Stimulated activated CD8-positive, alpha-beta memory T cell treated with anti-CD3 and anti-CD28 coated beads, Interleukin-7, amount 100 ng/mL, for 1 hour (primary cell): ENCODE measurements around the gene NCR2.
"Not testable (repeated sequence)": the region's sequence is repeated elsewhere in the genome, so short reads cannot be mapped to it uniquely, and the experiment has no call there.

ENCODE experiments used
- DNase-seq, 2 donors: peaks; one replicate each; pipeline ENCODE4 v3.0.0-alpha.2; 2020; ENCODE audit warnings: low read depth in 2 of 2

The NCR2 gene

GRCh38 chr6:41335296-41335695 lies at the start of gene NCR2:
Gene NCR2, plus strand, starts transcription at chr6:41335608. Its CDS starts 269 bp downstream, at chr6:41335877.
- DNase-seq = no peak

DNA sequence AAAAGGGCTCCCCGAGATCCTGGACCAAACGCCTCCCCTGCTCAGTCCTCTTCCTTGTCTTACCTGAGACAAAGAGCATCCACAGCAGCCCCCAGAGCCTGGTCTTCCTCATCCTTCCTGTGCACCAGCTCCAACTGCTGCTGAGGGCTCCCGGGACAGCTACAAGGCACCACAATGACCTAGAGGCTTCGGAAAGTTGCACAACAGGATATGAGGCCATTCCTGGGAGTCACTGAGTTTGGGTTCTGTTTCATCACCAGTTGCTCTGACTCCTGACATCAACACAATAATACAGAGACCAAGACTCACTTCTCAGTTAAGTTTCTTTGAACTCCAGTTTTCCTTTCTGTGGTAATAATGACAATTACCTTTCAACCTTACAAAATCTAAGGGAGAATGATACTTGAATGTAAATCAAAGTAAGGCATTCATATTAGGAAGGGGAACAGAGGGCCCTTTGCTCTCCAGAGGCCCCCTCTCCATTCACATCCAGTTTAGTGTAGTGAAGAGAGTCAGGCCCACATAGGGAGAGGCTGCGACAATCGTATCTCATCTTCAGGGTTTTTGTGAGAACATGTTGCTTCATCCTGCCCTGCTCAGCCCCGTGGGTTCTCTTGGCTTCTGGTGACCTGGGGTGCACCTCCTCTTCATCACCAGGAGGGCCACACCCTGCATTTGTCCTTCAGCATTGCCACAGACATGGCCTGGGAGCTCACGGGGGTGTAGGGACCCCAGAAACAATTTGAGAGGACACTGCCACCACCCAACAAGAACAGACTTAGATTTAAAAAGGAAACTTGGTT lies 48.7 kb upstream of the NCR2 start, which contains the start of gene TREM1:
TSS of gene TREM1 (minus strand) at position 139 of the 803 bp plus-strand sequence. CDS start at position 112, 27 bp downstream.
- DNase-seq = no peak

DNA sequence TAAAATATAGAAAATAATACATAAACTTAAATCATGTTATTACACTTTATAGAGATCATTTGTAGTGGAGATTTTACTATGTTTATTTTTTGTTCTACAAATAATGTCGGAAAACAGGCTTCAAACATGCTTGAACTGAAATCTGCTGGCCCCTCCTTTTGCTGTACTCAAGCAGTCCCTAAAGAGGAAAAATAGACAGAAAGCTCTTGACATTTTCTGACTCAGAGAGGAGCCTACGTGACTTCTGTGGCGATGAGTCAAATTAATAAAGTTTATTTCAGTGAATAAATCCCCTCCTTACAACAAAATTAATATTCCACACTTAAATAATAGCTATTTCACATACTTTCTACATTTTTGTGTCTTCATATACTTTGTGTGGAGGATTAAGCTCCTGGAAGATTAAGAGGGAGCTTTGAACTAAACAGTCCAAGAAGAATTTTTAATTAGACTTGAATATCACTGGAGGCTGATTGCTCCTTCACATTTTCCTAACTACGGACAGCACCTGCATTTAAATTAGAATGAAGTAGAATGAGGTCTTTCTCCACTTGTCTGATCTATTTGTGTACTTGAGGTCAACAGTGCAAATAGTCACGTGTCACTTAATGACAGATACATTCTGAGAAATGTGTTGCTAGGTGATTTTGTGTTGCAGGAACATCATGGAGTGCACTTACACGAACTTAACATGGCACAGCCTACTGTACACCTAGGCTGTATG lies 47.2 kb upstream of the NCR2 start:
- DNase-seq = no peak

DNA sequence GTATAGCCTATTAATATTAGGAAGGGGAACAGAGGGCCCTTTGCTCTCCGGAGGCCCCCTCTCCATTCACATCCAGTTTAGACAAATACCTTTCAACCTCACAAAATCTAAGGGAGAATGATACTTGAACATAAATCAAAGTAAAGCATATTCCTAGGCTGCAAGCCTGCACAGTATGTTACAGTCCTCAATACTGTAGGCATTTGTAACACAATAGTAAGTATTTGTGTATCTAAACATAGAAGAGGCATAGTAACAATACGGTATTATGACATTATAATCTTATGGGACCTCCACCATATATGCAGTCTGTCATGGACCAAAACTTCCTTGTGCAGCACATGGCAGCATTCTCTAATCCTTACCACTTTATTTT lies 46.7 kb upstream of the NCR2 start:
- no peak for DNase-seq

DNA sequence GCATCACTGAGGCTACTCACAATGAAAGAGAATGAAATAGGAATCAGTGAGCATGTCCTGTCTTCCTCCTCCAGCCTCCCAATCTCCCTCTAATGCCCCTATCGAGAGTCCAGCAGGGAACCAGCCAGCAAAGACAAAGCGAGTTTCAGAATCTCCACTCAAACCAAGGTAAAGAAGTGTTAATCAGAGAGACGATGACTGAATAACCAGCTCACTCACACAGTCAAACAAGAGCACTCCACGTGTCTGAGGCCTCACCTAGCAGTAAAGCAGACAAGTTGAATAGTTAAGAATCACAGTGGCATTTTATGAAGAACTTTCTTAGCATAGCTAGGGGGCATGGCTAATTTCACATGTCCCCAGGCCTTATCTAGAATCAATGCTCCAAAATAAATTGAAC lies 45.6 kb upstream of the NCR2 start:
- DNase-seq = no peak

DNA sequence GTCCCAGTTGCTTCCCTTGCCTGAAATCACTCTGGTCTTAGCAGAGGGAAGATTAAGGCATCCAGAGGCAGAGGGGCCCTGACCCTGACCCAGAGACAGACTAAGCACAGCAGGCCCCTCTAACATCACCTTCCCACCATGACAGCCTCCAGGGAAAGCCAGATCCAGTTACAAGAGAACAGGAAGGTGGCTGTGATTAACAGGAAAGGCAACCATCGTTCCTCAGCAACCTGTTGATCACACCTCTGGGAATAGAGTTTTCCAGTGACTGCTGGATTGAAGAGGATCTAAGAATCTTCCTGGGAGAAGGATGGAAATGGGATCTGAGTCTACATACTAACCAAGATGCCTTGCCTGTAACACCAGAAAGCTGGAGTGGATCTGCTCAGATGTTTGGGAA lies 43.7 kb upstream of the NCR2 start:
- DNase-seq = no peak

DNA sequence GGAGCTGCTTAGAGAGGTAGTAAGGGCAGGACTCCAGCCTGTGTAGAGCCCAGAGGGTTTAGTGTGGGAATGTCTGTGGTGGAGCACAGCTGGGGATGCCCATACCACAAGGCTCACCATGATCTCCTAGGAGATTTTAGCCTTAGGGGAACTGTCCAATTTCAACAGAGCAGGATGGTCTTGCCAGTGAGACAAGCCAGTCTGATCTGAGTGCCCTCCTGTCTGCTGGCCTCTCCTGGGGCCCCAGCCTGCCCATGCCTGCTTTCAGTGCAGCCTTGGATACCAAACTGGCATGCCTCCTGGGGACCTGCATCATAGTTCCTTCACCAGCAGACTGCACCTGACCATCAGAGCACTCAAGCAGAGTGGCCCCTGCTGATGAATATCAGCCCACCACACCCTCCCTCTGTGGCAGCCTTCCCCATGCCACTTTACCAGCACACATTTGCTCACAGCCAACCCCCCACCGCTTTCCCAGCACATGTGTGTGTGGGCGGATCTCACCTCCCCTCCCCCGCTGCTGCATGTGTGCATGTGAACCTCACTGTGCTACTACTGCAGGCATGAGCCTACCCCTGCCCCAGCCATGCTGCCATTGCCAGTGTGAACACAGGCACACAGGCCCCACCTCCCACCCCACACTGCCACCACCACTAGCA lies 41.1 kb upstream of the NCR2 start:
- DNase-seq = no peak

DNA sequence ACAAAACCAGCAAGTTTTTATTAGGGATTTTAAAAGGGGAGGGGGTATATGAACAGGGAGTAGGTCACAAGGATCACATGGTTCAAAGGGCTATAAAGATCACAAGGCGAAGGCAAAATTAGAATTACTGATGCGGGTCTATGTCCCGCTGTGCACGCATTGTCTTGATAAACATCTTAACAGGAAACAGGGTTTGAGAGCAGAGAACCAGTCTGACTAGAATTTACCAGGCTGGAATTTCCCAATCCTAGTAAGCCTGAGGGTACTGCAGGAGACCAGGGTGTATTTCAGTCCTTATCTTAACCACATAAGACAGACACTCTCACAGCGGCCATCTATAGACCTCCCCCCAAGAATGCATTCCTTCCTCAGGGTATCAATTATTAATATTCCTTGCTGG lies 38.2 kb upstream of the NCR2 start:
- DNase-seq = not testable (repeated sequence)

GRCh38 chr6:41298785-41299502 lies 36.5 kb upstream of the NCR2 start:
- no peak for DNase-seq

DNA sequence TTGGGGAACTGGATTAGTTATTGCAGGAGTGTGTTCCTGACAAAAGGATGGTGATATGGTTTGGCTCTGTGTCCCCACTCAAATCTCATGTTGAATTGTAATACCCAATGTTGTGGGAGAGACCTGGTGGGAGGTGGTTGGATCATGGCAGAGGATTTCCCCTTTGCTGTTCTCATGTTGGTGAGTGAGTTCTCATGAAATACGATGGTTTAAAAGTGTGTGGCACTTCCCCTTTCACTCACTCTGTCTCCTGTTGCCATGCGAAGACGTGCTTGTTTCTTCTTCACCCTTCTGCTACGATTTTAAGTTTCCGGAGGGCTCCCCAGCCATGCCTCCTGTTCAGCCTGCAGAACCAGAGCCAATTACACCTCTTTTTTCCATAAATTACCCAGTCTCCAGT lies 32.8 kb upstream of the NCR2 start:
- no peak for DNase-seq

DNA sequence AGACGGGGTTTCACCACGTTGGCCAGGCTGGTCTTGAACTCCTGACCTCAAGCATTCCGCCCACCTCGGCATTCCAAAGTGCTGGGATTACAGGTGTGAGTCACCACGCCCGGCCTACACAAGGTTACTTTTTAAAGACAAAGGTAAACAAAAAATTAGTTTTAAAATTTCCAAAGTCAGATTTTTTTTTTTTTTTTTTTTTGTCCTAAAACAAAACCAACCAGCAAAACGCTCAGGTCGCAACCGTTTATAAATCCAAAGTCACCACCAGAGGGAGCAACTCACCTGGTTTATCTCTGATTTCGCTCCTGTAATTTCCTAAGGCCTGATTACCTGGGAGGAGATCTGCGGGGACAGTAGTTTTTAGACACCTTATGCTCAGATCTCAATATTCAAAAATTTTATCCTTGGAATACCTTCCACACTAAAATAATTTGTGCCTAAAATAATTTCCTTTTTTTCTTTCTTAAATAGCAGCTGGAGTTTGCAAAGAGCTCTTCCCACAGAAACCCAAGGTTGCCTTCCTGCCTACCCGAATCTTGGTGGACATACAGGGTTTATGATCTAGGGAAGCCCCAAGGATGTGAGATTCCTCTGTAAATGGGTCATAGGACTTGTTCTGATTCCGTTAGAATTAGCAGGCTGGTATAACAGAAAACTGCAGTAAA lies 29.1 kb upstream of the NCR2 start:
- DNase-seq = no peak

GRCh38 chr6:41315203-41315602 lies 20.2 kb upstream of the NCR2 start:
- DNase-seq = no peak

DNA sequence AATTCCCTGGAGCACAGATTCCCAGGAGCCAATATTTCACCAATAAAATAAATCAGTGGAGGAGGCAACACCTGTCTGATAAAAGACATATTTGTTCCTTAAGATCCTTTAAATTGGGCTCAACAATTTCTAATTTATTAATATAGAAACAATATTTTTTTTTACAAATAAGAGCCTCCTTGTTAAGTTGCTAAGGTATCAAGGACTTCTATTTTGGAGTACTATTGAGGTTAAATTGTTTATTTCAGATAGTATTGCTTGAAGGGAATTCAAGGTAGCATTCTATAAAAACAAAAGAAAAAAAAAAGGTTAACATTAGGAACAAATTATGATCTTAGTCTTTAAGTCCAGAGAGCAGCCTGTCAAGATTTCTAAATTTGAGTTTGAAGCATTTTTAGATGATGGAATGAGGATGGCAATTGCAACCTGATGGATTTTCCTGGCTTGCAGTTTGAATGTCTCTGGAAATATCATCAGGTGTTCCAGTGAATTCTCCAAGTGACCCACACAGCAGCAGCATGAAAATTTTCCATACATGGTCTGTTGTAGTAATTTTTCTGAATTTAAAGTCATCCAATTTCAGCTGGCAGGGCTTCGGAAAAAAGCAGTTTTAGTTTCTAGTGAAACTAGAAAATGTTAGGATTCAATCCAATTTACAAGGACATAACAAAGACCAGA lies 19.3 kb upstream of the NCR2 start:
- DNase-seq = no peak

DNA sequence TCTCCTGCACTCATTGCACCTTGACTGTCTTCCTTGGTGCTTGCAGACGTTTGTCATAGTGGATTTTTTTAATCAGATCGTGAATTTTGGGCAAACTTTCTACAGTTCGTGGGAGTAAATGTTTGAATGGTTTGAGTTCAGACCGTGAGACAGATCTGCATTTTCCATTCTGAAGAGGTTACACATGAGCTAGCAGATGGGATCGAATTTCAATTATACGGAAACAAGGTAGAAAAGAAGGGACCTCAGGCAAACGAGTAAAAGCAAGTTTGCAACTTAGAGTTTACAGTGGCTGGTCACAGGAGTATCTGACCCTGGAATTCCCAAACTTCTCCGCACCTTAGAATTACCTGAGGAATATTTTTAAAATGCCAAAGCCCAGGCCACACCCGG lies 17.2 kb upstream of the NCR2 start:
- no peak for DNase-seq

- peak; percentile 65 to 66 for DNase-seq
These were observed 16.5 kb upstream of the NCR2 start for GRCh38 chr6:41318654-41319565.

DNA sequence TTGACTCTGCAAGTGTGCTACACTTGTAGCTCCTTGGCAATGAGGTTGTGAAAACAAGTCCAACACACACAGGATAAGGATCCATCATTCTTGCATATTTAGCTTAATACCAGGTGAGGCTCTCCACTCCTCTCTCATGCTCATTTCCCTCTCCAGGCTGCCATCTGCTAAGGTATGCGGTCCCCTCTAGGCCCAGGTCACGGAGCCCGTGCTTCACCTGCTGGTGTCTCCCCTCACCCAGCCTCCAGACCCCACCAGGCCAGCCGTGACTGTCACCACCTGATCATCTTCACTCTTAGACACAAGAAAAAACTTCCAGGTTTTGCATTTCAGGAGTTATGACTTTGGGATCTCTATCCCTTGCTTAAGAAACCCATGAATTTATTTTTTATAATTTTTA lies 14.2 kb upstream of the NCR2 start:
- DNase-seq = no peak

DNA sequence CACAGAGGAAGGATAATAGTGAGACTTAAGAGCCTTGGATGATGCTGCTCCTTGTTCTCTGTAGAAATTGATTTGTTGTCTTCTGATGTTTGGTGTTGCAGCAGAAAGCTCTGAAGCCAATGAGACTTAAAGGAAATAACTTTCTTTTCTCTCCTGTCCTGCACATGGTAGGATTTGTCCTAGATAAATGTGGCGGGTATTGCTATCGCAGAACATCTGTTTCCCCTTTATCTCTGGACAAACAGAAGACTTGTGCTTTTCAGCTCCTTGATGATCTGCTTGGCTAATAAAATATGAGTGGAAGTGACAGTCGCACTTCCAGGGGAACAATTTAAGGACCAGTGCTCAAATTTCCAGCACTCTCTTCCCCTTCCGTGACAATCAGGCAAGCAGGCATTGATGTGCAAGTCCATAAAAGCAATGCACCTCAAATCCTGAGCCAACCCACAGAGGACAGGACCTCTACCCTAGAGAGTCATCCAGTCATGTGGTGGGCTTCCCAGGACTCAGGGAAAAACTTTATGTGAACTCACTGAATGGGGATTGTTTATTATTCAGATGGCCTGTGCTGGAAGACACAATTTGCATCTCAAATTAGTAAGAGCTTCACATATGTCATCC lies 9.9 kb upstream of the NCR2 start:
- no peak for DNase-seq

- no peak for DNase-seq
These were observed 9.3 kb upstream of the NCR2 start for GRCh38 chr6:41326092-41326491.

GRCh38 chr6:41327177-41327576 lies 8.2 kb upstream of the NCR2 start:
- no peak for DNase-seq
